CD4-positive, alpha-beta T cell treated with Interferon gamma for 1 hour (primary cell): ENCODE results near the gene NRXN2.

Experiments used
- DNase-seq: peaks from one replicate; pipeline ENCODE4 v3.0.0-alpha.2; 2020

NRXN2 gene

GRCh38 chr11:64621283-64622019, 101.5 kb downstream of the NRXN2 start:
- DNase-seq: no peak

GRCh38 chr11:64620381-64620971, 102.5 kb downstream of the NRXN2 start:
- no peak for DNase-seq

DNA sequence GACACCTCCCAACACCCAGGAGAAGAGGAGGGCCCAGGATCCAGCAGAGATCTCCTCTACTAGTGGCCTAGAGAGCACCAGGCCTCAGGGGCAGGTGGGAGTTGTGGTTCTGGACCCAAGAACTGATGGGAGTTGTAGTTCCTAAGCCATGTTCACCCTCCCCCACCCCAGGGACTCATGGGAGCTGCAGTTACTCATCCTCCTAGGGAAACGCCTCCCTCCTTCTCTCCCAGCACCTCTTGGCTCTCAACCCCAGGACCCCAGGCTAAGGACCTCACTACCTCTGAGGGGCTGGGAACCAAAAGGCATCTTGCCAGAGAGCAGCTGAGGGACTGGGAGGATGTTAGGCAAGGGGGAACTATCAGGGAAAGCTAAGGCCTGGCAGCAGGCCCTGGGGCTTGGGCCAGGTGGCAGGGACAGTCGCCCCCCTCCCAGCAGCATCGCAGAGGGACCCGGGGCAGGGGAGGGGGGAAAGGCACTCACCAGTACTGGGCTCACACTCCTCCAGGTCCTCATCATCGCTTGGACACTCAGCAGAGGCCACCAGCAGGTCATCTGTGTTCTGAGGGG, 103.1 kb downstream of the NRXN2 start:
- no peak for DNase-seq

DNA sequence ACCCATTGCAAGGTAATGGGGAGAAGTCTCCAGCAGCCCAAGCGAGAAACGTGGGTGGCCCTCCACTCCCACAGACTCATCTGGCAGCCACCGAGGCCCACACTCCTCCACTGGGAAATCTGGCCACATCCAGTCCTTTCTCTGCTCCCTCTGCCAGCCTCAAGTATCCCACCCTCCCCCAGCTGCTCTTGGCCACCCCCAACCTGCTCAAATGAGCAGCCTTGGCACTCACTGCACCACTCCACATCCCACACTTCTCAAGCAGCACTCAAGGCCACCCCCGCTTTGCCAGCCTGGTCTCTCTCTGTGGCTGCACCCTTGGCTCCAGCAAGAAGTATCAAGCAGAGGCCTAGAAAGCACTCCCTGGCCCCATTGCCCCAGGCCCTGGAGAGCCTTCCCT, 103.8 kb downstream of the NRXN2 start:
- no peak for DNase-seq

GRCh38 chr11:64616817-64617216, 106.2 kb downstream of the NRXN2 start:
- DNase-seq: no peak

- no peak for DNase-seq
Observed at GRCh38 chr11:64614917-64615316, 108.1 kb downstream of the NRXN2 start.

DNA sequence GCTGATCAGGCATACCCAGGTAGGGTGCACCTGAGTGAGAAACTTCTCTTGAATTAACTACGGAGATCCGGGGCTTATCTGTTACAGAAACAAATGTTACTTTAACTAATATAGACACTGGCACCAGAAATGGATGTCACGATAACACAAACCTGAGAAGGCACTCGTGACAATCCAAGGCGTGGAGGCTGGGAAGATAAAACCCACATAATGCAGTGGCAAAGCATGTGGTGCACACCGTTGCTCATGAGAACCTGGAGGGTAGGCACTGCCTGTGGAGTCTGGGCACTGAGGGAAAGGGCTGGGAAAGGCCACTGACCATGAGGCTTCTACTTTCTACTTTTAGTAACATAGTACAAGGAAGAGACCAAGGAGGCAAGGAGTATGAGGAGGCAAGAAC, 109.3 kb downstream of the NRXN2 start:
- no peak for DNase-seq

DNA sequence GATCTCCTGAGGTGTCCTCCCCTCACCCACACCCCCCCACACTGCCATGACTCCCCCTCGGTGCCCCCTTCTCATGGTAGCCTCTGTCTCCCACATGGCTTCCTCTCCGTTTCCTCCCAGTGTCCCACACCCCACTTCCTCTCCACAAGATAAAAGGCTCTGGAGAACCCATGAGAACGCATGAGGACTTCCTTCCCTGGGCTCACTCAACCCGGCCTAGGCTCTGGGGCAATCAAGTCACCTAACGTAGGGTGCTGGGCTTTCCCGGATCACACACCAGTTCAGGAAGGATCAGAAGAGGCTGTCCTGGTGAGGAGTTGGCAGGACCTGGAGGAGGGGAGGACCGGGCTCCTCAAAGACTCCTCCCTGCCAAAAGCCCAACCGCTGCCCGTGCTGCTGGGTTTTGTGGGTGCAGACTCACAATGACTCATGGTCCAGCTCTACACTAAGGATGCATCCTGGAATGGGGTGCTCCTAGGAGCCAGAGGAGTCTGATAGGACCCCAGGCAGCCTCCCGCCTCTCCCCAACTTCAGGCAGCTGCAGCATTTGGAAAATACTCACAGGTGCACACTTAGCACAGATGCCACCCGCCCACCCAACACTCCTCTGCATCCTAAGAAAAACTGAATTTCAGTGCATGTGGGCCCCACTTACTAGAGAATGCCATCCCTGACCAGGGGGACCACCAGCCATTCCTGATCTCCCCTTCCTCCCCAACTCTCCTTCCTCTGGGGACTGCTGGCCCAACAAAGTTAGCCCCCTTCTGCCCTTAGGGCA, 110.9 kb downstream of the NRXN2 start:
- DNase-seq: no peak

- DNase-seq: no peak
Observed at GRCh38 chr11:64611176-64611575, 111.8 kb downstream of the NRXN2 start.

DNA sequence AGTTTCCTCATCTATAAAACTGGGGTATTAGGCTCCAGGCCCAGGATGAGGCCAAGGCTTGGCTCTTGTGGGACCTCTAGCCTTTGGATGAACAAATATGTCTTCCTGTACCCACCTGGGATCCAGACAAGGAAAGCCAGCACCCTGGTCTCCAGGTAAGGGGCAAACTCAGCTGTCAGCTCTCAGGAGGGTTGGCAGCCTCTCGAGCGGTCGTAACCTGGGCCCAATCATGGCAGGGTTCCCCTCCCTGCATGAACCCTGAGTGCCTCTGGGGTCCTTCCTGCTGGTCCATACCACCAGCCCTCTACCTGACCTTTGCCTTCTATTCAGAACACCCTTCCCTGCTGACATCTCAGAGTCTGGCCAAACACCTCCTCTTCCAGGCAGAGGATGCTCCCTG, 112.4 kb downstream of the NRXN2 start:
- no peak for DNase-seq

- DNase-seq: no peak
Observed at GRCh38 chr11:64609436-64610047, 113.5 kb downstream of the NRXN2 start.

- DNase-seq: no peak
Observed at GRCh38 chr11:64608636-64609035, 114.4 kb downstream of the NRXN2 start.

DNA sequence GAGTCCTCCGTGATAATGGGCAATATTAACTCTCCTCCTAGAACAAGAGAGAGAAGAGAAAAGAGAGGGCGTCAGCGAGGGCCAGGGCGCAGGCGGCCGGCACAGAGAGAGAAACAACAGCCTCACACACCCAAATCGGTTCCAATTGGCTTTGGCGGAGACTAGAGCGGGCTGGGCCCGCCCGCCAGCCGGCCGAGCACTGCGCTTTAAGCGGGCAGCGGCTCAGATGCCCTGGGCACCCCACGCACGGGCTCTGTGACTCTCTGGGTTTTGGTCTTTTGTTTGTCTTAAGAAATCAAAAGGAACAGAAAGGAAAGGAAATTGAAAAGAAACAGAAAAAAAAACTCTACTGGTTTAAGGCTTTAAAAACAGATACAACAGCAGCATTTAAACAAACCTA, 115.0 kb downstream of the NRXN2 start:
- no peak for DNase-seq

GRCh38 chr11:64607381-64607985, 115.5 kb downstream of the NRXN2 start:
- no peak for DNase-seq

- no peak for DNase-seq
Observed at GRCh38 chr11:64606796-64607380, 116.1 kb downstream of the NRXN2 start.

- no peak for DNase-seq
Observed at GRCh38 chr11:64605656-64606585, 117.1 kb downstream of the NRXN2 start.

DNA sequence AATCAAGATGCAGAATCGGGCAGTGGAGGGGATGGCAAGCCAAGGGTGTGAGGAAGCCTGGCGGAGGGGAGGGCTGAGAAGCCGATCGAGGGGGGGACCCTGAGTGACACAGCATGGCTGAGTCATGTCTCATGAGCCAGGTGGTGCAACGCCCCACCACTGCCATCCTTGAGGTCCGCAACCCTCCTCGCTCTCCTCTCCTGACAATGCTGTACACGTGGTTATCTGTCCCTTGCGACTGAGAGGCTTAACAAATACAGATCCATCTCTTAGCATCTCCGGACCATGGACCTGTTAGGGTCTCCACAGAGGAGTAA, 117.8 kb downstream of the NRXN2 start:
- DNase-seq: no peak

DNA sequence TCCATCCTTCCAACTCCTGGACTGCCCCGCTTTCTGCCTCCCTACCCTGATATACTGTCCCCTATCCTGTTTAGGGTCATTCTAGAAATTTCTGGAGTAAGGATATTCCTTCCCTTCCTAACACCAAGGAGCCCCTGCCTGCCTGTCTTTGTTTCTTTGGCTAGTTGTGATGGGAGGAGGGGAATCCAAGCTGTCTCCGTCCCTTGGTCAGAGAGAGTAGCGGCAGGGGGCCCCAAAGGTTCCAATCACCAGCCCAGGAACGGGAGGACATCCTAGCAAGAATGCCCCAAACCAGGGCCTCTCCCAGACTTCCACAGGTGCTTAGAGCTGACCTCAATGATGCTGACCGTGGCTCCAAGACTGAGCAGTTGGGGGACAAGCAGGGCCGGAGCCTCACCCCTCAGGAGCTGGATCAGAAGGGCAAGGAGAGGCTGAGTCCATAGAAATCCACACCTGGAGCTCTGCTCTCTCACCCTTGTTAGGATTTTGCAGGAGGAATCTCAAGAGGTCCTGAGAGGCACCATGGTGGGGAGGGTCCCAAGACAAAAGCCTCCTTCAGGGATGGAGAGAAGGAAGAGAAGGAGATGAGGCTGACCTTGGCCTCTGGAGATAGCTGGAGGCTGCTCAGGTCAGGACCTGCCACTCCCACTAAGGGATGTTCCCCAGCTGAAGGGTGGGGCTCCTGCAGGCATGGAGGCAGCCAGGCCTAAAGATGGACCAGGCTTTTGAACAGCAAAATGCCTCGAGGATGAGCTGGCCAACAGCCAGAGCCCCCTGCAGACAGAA, 118.3 kb downstream of the NRXN2 start:
- DNase-seq: no peak

DNA sequence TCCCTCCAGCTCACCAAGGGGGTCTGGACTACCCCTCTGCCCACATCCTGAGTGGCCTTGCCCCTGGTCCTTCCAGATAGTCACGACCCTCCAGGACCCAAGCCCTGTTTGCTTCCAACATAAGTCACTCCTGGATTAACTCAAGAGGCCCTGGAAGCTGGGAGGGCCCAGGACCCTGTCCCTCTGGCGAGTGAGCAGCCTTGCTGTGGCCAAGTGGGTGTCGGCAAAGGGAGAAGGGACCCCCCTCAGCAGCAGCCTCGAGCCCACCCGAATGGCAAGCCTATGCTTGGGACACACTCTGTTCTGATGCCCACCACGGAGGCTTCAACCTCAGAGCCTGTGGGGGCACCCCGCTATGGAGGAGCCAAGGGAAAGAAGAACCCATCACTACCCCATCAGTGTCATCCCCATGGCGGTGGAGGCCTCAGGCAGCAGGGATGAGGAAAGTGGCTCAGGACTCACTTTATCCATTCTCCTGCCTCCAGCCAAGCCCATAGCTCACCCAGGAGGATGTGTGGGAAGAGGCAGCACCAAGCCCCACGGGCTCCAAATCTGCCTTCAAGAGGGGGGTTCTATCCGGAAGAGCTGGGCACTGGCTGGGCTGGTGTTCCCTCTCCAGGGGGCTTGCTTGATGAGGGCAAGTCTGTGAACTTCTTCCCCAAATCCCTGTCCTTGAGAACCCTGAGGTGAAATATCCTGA, 119.4 kb downstream of the NRXN2 start:
- no peak for DNase-seq

DNA sequence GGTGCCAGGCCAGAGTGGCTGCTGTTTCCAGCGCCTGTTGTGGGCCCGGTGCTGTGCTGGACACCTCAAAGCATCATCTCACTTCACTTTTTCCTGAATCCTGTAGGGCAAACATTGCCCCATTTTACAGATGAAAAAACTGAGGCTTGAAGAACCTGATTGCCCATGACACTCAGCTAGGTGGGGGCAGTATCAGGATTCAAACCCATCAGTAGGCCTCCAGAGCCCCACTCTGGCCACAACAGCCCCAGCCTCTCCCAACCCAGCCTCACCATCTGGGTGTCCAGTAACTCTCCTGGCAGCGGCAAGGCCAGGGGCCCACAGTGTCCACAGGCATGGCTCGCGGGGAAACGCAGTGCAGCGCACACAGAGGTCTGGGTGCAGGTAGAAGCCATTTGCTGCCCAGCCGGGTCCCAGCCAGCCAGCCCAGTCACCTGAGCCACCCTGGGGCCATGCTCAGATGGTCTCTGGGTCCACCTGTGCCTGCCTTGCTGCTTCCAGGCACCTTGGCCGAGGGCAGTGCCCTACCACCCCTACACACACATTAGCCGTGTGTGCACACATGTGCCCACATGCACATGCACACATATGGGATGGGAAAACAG, 120.4 kb downstream of the NRXN2 start:
- DNase-seq: no peak
